IMR-90 (cell line): Measurements from ENCODE around the gene NTRK3. TPM values are rescaled to one million over a fixed set of nuclear protein-coding genes. Genes with fewer than 3 reads are reported as not detected.

Experiments
- ATAC-seq: fragments of 200-7000 bp; cut with Tn5 transposase; 2 replicates; pipeline ENCODE4 v1.9.1; 2020; ENCODE audit warnings: low read depth, mild to moderate bottlenecking, moderate library complexity
- BruUV-seq: library from RNA; stranded (reverse); fragments of 400-500 nt; replicated peaks from 2 replicates; lab custom pipeline; 2021; lab: Mats Ljungman, UMichigan
- CTCF ChIA-PET: fragments of 300-600 bp; formaldehyde crosslinking; extraction: SDS; loops from one replicate; lab custom pipeline; 2021; ENCODE audit warnings: antibody characterized with exemption; lab: Yijun Ruan, JAX
- POLR2A ChIA-PET: fragments of 300-600 bp; sonication (Branson Sonifier 250); formaldehyde crosslinking; loops from one replicate; lab custom pipeline; 2022; ENCODE audit warnings: antibody characterized with exemption; ENCODE audit not compliant: unreplicated experiment; lab: Charles Lee
- DNase-seq: peaks from one replicate; pipeline ENCODE4 v3.0.0; 2013
- H2AFZ ChIP-seq: replicated peaks from 2 replicates; pipeline ENCODE3; 2013; ENCODE audit warnings: low read length, mild to moderate bottlenecking; ENCODE audit not compliant: poor library complexity
- H2AK5ac ChIP-seq: 2 replicates; pipeline ENCODE4 v1.6.1; 2013; ENCODE audit warnings: low read depth, low read length, inconsistent platforms
- H2AK9ac ChIP-seq: replicated peaks from 2 replicates; pipeline ENCODE3; 2013; ENCODE audit warnings: mild to moderate bottlenecking, low read depth, low read length, moderate library complexity; ENCODE audit not compliant: poor library complexity
- H2BK120ac ChIP-seq: 2 replicates; pipeline ENCODE4 v1.6.1; 2013; ENCODE audit warnings: low read depth, low read length, inconsistent platforms
- H2BK15ac ChIP-seq: 3 replicates; pipeline ENCODE4 v1.6.1; 2013; ENCODE audit warnings: low read depth, low read length, inconsistent platforms
- H2BK20ac ChIP-seq: 2 replicates; pipeline ENCODE4 v1.6.1; 2013; ENCODE audit warnings: low read depth, mild to moderate bottlenecking, inconsistent platforms, low read length, moderate library complexity
- H2BK5ac ChIP-seq: 2 replicates; pipeline ENCODE4 v1.6.1; 2013; ENCODE audit warnings: mild to moderate bottlenecking, low read depth, low read length, inconsistent platforms; ENCODE audit not compliant: poor library complexity, severe bottlenecking
- H3K14ac ChIP-seq: replicated peaks from 2 replicates; pipeline ENCODE4 v1.6.1; 2013; ENCODE audit warnings: low read depth, low read length, inconsistent platforms
- H3K18ac ChIP-seq: 2 replicates; pipeline ENCODE4 v1.6.1; 2013; ENCODE audit warnings: low read depth, low read length, control low read depth
- H3K23ac ChIP-seq: 2 replicates; pipeline ENCODE4 v1.6.1; 2013; ENCODE audit warnings: low read depth, low read length, inconsistent platforms
- H3K27ac ChIP-seq: 2 replicates; pipeline ENCODE4 v1.5.1; 2013; ENCODE audit warnings: mild to moderate bottlenecking, control low read depth, low read length; ENCODE audit not compliant: insufficient read depth
- H3K27me3 ChIP-seq: 2 replicates; pipeline ENCODE4 v1.6.1; 2013; ENCODE audit warnings: low read length; ENCODE audit not compliant: control insufficient read depth, insufficient read depth
- H3K36me3 ChIP-seq: 2 replicates; pipeline ENCODE4 v1.6.1; 2013; ENCODE audit warnings: low read length, mixed read lengths; ENCODE audit not compliant: control insufficient read depth, insufficient read depth
- H3K4ac ChIP-seq: 2 replicates; pipeline ENCODE4 v1.6.1; 2013; ENCODE audit warnings: low read depth, low read length, inconsistent platforms
- H3K4me1 ChIP-seq: 2 replicates; pipeline ENCODE4 v1.6.1; 2013; ENCODE audit warnings: low read length, mixed read lengths; ENCODE audit not compliant: control insufficient read depth, insufficient read depth
- H3K4me2 ChIP-seq: 2 replicates; pipeline ENCODE4 v1.6.1; 2013; ENCODE audit warnings: low read depth, mild to moderate bottlenecking, control low read depth, low read length, moderate library complexity
- H3K4me3 ChIP-seq: 2 replicates; pipeline ENCODE4 v1.5.1; 2013; ENCODE audit warnings: low read depth, mild to moderate bottlenecking, control low read depth, low read length, moderate library complexity; ENCODE audit not compliant: insufficient read depth
- H3K56ac ChIP-seq: 2 replicates; pipeline ENCODE4 v1.6.1; 2013; ENCODE audit warnings: low read length, inconsistent platforms; ENCODE audit not compliant: insufficient read depth; ENCODE audit errors: extremely low read depth
- H3K79me1 ChIP-seq, 2 experiments: 2 replicates each; pipeline ENCODE4 v1.6.1; 2013; ENCODE audit warnings: low read length in 2 of 2, inconsistent platforms in 1 of 2, low read depth in 1 of 2
- H3K9ac ChIP-seq: 2 replicates; pipeline ENCODE4 v1.6.1; 2013; ENCODE audit warnings: low read depth, low read length, control low read depth
- H3K9me1 ChIP-seq: 2 replicates; pipeline ENCODE4 v1.6.1; 2013; ENCODE audit warnings: low read length, inconsistent platforms; ENCODE audit not compliant: insufficient read depth
- H3K9me3 ChIP-seq: 2 replicates; pipeline ENCODE4 v1.6.1; 2013; ENCODE audit warnings: low read length; ENCODE audit not compliant: control insufficient read depth, insufficient read depth
- H4K20me1 ChIP-seq: 2 replicates; pipeline ENCODE4 v1.6.1; 2013; ENCODE audit warnings: low read length, inconsistent platforms; ENCODE audit not compliant: insufficient read depth
- H4K5ac ChIP-seq: 2 replicates; pipeline ENCODE4 v1.6.1; 2013; ENCODE audit warnings: mild to moderate bottlenecking, low read depth, low read length, control low read depth
- H4K8ac ChIP-seq, 2 experiments: 2 replicates each; pipeline ENCODE4 v1.6.1; 2013; ENCODE audit warnings: low read depth in 2 of 2, low read length in 2 of 2, control low read depth in 1 of 2, inconsistent platforms in 1 of 2
- H4K91ac ChIP-seq: 2 replicates; pipeline ENCODE4 v1.6.1; 2013; ENCODE audit warnings: low read depth, low read length, inconsistent platforms; ENCODE audit not compliant: insufficient read depth
- CHD1 ChIP-seq: IDR thresholded peaks from 2 replicates; pipeline ENCODE4 v1.6.1; 2012; ENCODE audit warnings: low read depth, low read length, improper control_type of control experiment
- NFE2L2 ChIP-seq: fragments of 150-350 bp; IDR thresholded peaks from 2 replicates; pipeline ENCODE4 v1.6.1; 2016; ENCODE audit warnings: low read depth, mild to moderate bottlenecking, low read length
- WGBS, 2 experiments: methylation state at CpG; one replicate each; pipeline versions ENCODE4 v1.1.5 to v1.1.7; 2013; ENCODE audit warnings: missing lambda C conversion rate in 2 of 2; ENCODE audit not compliant: insufficient read length in 1 of 2; ENCODE audit errors: extremely low coverage in 2 of 2; 5-methylcytosine and 5-hydroxymethylcytosine counted together
- dilution Hi-C: fragments of 300-500 bp; cut with HindIII; formaldehyde crosslinking; loops from one replicate; pipeline ENCODE4 v1.14.3; 2018; ENCODE audit warnings: low sequenced_read_pairs; ENCODE audit not compliant: unreplicated experiment
- in situ Hi-C: fragments of 300-500 bp; cut with MboI; formaldehyde crosslinking; loops from 3 replicates; pipeline ENCODE4 v1.14.3; 2019; ENCODE audit warnings: low sequenced_read_pairs, inconsistent platforms, mixed read lengths
- intact Hi-C: fragments of 100-400 bp; cut with micrococcal nuclease; formaldehyde crosslinking; loops from 2 replicates; pipeline ENCODE4 v1.10.0; 2022
- polyA plus RNA-seq, 3 experiments: library from polyadenylated mRNA; depleted of rRNA; stranded (reverse); fragments of >200 nt; gene quantifications; 2 replicates each; pipeline ENCODE4 v1.2.3, GENCODE V29; 2012; ENCODE audit warnings: low replicate concordance in 1 of 3
- total RNA-seq: library from RNA; depleted of rRNA; stranded (reverse); fragments of >200 nt; gene quantifications from 2 replicates; pipeline ENCODE4 v1.2.3, GENCODE V29; 2012

The NTRK3 gene
- total and polyA plus RNA-seq, 2 of the 4 experiments (the other 2 are of a cell fraction): under 0.01 to 0.15 TPM

DNA sequence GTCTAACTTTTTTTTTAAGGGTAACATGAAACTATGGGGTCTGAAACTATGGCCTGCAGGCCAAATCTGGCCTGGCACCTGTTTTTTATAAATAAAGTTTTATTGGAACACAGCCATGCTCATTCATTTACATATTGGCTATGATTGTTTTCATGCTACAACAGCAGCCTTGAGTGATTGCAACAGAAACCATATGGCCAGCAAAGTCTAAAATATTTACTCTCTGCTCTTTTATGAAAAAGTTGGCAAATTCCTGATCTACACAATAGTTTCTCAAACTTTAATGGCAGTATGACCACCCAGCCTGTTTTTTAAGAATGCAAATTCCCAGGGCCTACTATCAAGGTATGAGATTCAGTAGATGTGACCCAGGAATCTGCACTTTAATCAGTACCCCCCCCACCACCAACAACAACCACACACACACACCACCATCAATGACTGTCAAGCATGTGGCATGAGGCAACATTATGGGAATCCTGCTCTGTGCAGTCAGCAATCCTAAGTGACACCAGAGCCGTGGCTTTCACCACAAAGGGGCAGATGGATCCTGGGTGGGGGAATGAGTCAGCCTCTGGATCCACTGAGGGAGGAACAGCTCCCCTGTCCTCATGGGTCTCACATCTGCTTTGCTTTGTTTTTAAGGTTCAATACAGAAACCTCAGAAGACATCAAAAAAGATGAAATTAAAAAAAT is 142.8 kb downstream of the NTRK3 start:
- no peak for TF ChIP-seq NFE2L2
- TF ChIP-seq CHD1: no peak
- Histone ChIP-seq H3K56ac (no peak overlapping the region), H3K4me2 (no peak overlapping the region), H3K9me3 (peaks cover 39% of the 10 kb centered on the region), H2AK9ac (no peak overlapping the region), H4K20me1 (no peaks in the 10 kb centered on the region), H2BK15ac (no peak overlapping the region), H4K91ac (no peak overlapping the region), H4K5ac (no peak overlapping the region), H3K18ac (no peak overlapping the region), H3K27me3 (no peaks in the 10 kb centered on the region), H3K9ac (no peak overlapping the region), H3K14ac (no peak overlapping the region), H4K8ac (no peak overlapping the region), H3K36me3 (no peaks in the 10 kb centered on the region), H3K23ac (no peak overlapping the region), H3K4ac (no peak overlapping the region), H2AK5ac (no peak overlapping the region), H2AFZ (no peak overlapping the region), H3K4me1 (no peaks in the 10 kb centered on the region), H2BK5ac (no peak overlapping the region), H2BK120ac (no peak overlapping the region), H2BK20ac (no peak overlapping the region), H3K4me3 (no peak overlapping the region), H3K9me1 (no peaks in the 10 kb centered on the region), H3K27ac (no peak overlapping the region), H3K79me1 (no peaks in the 10 kb centered on the region)
- intact Hi-C loops (no loop called here), in situ Hi-C loops (no loop called here), dilution Hi-C loops (no loop called here)
- ChIA-PET CTCF (no interaction called here), POLR2A (no interaction called here)
- ATAC-seq (no peak), DNase-seq (no peak)
- no TSS peak for BruUV-seq
- no CpG with 5 or more reads among the region's 1 CpG for WGBS, 2 experiments
